Eye (tissue), 1 donor: ENCODE results near the gene CD81.

Source experiments
- DNase-seq: peaks from one replicate; pipeline ENCODE4 v3.0.0-alpha.2; 2015

The CD81 gene

DNA sequence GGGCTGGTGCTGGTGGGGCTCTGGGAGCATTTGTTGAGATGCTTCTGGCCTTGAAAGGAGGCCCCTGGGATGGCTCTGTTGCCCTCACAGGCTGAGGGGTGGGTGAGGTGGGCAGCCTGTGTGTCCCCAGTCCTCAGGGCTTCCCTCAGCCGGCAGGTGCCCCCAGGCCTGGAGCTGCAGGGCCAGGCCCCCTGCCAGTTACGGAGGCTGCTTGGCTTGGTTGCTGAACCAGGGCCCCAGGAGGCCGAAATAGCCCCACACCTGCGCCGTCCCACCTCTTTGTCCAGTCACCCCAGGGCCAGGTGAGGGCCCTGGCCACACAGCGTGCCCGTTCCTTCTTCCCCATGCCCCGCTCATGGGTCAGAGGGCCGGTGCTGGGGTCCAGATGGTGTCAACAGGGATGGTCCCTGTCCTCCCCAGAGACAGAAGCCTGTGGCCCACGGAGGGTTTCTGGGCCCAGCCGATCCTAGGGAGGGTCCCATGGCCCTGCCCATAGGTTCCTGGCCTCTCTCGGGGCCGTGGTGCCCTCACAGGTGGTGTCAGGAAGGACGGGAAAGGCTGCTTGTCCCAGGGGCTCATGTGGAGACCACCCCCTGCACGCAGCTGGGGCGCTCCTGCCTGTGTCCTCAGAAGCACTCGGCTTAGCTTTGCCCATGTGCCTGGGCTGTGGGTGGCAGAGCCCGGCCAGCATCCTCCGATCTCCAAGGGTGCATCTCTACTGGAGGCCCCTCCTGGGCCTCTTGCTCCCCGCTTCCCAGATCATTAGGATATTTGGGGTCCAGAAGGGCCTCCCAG is 14.3 kb downstream of the CD81 start:
- DNase-seq = no peak

DNA sequence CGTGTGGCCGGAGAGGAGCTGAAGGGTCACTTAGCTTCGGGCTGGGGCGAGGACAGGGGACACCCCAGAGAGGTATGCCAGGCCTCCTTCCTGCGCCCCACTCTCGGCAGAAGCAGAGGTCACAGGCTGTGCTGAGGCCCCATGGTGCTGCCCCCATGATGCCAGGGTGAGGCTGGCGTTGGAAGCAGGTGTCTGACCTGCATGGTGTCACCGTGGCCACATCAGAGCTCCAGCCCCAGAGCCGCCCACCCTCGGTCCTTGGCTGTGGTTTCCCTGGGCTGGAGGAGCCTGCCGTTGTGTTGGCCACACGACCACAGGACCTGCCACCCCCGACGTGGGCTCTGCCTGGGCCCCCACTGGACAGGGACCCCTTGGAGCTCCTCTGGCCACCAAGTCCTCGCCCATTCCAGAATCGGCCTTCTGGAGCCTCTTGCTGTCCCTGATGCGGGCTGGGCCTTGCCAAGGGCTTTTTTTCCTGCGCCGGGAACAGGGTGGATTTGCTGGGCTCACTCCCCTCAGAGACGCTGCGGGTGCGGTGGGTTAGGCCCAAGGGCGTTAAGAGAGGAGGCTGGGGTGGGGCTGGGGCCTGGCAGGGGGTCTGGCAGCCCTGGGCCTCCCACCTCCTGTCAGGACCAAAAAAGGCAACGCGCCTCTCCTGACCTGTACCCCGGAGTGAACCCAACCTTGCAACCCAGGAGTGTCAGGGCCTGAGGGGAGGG is 15.3 kb downstream of the CD81 start:
- DNase-seq = no peak

DNA sequence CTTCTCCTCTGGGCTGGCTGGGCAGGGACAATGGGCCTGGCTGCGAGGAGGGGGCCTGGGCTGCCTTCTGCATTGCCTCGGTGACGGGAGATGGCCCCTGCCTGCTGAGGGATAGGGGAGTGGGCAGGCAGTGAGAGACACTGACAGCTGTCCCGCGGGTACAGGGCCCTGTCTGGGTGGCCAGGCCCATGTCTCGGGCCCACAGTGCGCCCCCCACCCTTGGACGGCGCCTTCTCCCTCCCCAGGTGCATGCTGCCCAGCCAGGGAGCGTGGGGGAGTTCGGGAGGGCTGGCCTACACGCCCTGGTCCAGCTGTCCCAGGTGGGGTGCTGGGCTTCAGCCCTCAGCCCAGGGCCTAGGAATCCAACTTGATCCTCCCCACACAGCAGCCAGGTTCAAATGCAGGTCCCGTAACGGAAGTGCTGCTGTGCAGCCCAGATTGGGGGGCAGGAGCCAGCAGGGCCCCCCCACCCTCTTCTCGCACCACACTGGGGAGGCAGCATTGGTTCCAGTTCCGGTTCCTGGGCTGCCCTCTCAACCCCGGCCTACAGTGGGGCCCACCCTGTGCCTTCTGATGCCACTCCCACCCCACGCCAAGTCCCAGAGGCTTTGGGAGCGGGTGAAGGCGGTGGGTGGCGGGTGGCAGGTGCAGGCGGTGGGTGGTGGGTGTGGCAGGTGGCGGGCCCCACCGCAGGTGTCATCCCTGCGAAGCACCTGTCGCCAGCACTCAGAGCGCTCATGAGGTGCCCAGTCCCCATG is 16.2 kb downstream of the CD81 start:
- DNase-seq = no peak

DNA sequence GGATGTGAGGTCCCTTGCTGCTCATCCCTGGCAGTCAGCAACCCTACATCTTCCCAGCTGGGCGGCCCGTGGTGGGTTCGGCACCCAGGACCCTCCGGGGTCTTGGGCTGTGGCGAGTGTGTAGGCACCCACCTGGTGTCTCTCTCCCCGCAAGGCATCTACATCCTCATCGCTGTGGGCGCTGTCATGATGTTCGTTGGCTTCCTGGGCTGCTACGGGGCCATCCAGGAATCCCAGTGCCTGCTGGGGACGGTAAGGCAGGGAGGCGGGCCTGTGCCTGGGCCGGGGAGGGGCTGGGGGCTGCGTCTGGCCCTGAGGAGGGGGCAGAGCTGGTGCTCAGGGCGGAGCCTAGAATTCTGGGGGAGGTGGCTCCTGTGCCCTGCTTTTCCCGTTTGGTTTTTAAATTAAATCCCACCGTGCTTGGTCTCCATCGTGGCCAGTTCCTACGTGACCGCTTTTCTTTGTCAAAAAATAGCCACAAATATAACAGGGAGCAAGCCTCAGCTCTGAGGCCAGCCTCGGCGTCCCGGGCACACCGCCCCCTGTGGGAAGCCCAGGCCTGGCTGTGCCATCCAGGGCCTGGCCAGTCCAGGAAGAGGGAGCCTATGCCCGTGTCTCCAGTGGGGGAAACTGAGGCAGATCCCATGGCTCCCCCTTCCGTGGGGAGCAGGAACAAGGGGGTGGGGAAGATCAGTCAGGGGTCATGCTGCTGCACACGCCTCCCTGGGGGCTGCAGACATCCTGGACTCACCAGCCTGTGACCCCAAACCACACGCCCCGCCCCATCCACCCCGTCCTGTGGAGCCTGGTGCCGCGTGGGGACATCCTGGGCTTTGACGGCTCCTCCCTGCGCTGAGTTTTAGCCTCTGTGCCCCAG is 17.1 kb downstream of the CD81 start:
- DNase-seq = no peak

DNA sequence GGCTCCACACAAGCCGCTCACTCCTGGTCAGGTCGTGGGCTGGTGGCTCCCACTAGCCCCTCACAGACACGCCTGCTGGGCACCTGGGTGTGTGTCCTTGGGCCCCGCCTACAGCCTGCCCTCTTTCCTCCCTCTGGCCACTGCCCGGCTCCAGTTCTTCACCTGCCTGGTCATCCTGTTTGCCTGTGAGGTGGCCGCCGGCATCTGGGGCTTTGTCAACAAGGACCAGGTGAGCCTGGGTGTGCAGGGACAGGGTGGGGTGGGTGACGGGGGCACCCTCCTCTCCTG is 17.7 kb downstream of the CD81 start:
- no peak for DNase-seq

DNA sequence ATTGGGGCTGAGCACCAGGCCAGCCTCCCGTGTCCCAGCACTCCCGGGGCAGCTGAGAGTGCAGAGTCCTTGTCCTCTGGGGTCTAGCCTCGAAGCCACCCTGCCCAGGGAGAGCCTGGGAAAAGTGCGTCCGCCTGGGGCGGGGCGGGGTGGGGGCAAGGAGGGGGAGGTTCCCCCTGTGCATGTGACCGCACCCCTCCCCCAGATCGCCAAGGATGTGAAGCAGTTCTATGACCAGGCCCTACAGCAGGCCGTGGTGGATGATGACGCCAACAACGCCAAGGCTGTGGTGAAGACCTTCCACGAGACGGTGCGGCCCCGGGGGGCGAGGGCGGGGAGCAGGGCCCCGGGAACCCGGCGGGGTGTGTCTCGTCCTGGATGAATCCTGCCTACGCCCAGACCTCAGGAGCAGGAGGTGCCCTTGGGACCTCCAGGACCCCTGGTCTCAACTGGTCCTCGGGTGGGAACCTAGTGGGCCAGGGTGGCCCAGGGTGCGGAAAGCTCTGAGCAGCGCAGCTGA is 18.2 kb downstream of the CD81 start:
- DNase-seq = no peak

DNA sequence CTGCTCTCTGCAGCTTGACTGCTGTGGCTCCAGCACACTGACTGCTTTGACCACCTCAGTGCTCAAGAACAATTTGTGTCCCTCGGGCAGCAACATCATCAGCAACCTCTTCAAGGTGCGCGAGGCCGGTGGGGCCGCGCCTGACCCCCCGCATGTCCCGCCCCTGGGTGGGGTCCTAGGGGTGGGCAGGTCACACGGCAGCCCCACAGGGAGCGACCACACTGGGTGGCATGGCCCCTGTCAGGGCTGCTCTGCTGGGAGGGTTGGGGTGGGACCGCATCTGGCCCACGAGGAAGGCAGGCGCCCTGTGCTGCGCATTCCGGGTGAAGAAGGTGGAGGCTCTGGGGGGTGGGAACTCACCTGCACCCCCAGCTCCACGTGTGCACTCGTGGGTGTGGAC is 18.7 kb downstream of the CD81 start:
- no peak for DNase-seq

DNA sequence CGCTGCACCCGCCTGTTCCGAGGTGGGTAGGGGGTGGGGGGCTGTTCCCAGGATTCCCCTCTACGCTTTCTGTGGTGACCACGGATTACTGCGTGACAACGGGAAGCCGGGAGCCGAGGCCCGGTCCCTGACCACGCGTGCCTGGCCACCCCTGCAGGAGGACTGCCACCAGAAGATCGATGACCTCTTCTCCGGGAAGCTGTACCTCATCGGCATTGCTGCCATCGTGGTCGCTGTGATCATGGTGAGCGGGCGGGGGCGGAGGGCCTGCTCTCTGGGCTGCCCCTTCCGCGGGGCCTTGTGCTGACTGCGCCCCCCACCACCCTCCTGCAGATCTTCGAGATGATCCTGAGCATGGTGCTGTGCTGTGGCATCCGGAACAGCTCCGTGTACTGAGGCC is 19.4 kb downstream of the CD81 start:
- no peak for DNase-seq

DNA sequence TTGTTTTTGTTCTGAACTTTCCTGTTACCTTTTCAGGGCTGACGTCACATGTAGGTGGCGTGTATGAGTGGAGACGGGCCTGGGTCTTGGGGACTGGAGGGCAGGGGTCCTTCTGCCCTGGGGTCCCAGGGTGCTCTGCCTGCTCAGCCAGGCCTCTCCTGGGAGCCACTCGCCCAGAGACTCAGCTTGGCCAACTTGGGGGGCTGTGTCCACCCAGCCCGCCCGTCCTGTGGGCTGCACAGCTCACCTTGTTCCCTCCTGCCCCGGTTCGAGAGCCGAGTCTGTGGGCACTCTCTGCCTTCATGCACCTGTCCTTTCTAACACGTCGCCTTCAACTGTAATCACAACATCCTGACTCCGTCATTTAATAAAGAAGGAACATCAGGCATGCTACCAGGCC is 19.9 kb downstream of the CD81 start:
- no peak for DNase-seq

DNA sequence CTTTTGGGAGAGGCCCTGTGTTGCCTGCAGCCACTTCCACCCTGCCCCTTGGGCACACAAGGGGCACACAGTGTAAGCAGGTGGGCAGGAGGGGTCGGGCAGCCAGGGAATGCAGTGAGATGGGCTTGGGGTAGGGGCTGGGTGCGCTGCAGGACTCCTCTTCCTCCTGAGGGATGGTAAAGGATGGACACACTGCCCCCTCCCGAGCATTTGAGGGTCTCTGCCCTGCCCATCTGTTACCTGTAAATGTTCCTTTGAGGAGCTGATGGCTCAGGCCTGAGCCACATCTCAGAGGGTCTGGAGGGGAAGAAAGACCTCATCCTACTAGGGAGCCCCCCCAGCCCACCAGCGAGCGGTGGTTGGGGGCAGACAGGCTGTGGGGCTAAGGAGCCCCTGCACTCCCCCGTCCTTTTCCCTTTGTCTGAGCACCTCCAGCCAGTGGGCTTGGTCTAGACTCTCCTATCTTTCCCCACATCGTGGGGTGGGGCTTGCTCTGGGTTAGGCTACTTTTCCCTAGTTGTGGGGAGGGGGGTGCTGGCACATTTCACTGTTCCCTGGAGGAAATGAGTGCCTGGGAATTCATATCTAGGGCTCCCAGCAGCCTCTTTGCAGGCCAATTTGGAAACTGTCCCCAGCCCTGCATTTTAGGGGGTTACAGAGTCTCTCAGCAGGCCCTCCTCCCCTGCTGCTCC is 21.7 kb downstream of the CD81 start:
- DNase-seq = no peak

DNA sequence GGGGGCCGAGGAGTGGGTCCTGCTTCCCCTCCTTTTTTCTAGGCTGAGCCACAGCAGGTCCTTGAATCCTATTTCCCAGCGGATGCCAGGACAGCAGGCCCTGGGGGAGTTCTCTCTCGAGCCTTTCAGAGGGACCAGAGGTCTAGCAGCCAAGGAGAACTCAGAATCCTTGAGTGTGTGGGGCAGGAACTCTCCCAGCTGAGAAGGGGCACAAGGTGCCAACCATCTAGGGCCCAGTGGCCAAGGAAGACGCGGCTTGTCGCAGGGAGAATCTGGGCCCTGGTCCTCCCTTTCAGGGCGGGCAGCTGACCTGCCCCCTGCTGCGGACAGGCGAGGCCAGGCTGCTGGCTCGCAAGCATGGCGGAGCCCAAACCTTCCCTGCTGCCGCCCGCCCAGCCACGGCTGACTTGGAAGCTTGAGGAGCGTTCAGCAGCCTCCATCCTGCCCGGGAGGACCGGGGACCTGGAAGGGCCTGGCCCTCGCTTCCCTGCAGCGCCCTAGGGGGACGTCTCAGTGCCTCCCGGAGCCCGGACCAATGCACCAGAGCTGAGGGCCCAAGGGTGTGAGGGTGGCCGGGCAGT is 22.5 kb downstream of the CD81 start:
- DNase-seq = no peak

DNA sequence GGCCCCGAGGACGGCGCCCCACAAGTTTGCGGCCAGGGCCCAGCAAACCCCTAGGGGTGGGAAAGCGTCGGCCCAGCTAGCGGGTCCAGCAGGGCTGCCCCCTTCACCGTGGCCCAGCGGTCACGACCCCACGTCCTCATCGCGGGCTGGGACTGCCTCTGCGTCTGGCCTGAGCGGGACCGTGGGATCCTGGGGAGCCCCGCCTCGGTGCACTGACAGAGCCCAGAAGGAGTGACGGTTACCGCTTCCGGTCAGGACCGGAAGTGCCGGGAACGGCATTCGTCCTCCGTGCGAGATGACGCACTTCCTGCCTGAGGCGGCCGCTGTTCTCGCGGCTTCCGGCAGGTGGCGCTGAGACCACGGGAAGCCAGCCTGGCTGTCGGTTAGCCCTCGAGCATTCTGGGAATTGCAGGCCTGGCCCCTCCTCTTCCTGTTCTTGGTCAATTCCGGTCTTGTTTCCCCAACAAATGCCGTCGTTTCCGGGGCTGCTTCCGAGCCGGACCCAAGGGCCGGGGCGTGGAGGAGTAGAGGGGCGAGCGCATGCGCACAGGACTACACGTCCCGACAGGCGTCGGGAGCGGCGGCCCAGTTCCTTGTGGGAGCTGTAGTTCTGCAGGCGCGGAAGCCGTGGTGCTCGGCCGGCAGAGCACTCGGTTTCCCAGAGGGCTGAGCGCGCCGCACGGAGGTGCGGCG is 23.1 kb downstream of the CD81 start, which contains the start of gene TSSC4:
TSSC4 (plus strand) TSS at position 682 of the 693 bp plus-strand sequence. CDS start 1,884 bp downstream, outside the sequence.
- peak; percentile 100 for DNase-seq

DNA sequence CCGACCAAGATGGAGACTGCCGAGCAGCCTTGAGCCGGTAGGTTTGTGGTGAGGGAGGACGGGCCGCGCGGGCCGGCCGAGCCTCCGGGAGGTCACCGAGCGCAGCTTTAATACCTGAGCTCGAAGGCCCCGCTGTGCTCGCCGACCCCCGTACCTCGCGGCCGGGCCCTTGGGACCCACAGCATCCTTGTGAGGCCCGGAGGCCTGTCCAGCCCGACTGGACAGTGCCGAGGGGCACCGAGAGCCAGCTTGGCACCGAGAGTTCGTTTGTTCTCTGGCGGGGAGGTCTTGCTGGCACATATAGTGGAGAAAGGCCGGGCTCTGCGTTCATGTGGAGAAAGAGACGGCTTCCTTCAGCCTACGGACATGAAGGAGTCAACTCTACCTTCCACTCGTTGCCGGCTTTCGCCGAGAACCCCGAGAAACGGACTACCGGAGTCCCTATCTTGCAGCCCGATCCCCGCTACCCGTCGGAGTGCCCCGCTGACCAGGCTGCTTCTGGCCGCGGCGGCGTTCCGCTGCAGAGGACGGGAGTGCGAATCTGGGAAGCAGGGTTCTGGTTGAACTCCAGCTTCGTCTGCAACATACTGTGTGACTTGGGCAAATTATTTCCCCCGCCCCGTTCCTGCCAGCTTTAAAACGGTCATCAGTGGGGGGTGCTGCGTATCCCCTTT is 23.8 kb downstream of the CD81 start:
- DNase-seq = no peak

DNA sequence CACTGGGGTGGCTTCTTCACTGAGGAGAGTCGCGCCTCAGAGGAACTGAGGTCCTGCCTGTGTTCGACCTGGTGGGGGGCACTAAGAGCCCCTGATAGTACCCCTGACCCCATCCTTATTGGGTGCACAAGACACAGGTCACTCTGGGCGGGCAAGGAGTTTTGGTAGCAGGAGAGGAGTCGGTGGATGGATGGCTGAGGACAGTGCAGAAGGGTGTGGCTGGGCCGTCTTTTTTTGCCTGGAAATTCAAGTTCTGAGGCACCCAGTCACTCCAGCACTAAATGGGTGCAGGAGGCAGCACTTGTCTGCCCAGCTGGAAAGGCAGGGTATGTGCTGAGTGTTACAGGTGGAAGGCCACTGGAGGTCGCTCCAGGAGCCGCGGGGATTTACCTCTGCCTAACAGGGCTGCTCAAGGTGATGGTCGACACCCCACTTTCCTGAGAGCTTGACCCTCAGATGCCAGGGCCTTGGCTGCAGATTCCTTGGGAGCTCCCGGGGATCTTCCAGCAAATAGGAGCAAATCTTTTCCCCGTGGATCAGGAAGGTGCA is 24.4 kb downstream of the CD81 start:
- no peak for DNase-seq

DNA sequence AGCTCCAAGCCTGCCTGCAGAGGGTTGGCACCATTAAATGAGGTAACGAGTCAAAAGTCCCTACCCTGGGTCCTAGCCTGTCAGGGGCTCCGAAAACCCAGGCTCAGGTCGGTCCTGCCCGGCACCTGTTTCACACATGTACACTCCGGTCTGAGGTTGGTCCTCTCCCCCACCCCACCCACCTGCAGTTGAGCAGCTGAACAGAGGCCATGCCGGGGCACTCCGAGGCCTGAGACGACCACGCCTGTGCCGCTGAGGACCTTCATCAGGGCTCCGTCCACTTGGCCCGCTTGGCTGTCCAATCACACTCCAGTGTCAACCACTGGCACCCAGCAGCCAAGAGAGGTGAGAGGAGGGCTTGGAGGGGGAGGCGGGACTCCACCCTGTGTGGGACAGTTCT is 25.0 kb downstream of the CD81 start:
- DNase-seq = no peak

DNA sequence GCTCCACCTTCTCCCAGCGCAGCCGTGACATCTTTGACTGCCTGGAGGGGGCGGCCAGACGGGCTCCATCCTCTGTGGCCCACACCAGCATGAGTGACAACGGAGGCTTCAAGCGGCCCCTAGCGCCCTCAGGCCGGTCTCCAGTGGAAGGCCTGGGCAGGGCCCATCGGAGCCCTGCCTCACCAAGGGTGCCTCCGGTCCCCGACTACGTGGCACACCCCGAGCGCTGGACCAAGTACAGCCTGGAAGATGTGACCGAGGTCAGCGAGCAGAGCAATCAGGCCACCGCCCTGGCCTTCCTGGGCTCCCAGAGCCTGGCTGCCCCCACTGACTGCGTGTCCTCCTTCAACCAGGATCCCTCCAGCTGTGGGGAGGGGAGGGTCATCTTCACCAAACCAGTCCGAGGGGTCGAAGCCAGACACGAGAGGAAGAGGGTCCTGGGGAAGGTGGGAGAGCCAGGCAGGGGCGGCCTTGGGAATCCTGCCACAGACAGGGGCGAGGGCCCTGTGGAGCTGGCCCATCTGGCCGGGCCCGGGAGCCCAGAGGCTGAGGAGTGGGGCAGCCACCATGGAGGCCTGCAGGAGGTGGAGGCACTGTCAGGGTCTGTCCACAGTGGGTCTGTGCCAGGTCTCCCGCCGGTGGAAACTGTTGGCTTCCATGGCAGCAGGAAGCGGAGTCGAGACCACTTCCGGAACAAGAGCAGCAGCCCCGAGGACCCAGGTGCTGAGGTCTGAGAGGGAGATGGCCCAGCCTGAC is 26.0 kb downstream of the CD81 start:
- DNase-seq = no peak

DNA sequence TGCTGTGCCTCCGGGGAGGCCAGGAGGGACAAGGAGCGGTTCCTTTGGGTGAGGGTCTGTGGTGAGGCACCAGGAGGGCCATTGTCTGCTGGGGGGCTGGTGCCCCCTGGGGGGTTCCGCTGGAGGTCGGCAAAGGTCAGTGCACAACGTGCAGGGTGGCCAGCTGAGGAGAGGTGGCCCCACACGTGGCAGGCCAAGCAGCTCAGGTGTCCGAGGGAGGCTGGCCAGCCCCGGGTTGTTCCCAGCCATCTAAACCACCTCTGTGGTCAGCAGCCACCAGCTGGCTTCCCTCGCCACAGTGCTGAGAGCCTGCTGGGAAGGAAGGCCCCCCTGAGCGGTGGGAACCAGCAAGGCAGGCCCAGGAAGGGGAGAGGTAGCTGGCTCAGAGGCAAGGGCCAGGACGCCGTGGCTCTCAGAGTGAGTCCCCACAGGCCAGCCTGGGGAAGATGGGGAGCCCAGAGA is 27.7 kb downstream of the CD81 start:
- no peak for DNase-seq

DNA sequence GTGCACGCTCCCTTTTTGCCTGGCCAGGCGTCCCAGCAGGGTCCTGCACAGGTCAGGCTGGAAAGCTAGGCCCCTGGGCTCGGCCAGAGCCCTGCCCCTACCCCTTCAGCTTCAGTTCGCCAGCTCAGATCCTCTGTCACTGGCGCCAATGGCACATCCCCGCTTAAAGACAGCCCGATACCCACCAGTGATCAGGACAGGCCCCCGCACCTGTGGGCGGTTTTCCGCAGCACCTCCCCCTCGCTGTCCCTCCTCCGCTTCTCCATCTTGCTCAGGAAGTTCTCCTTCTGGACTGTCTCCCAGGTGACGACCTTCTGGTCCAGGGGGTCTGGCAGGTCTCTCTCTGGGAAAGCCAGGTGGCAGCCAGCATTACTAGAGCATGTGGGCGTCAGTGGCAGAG is 29.3 kb downstream of the CD81 start:
- DNase-seq = no peak

DNA sequence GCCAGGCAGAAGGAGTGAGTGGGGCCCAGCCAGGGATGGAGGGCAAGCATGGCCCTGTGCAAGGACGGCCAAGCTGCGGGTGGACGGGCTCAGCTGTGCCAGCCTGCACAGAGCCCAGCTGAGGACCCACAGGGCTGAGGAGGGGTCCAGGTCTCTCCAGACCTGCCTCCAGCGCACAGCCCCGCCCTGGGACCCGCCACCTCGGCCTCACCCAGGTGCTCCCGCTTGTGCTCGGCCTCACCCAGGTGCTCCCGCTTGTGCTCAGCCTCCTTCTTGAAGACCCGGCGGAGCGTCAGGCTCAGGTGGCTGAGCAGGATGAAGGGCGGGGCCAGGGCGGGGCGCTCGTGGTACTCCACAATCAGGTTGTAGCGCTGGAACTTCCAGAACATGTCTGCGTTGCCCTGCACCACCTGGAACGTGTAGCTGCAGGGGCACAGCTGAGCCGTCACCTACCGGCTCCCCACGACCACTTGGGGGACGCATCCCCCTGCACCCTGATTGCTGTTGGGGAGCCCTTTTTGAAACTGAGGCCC is 29.8 kb downstream of the CD81 start:
- no peak for DNase-seq
